T47D (cell line): Measurements from ENCODE around the gene CTTN.

Experiments used
- DNase-seq, 2 experiments: peaks; one replicate each; pipeline versions ENCODE4 v3.0.0 to v3.0.0-alpha.2; 2011 to 2012; ENCODE audit warnings: low read depth in 1 of 2, low spot score in 1 of 2
- JUND ChIP-seq: IDR thresholded peaks from 2 replicates; pipeline ENCODE4 v1.6.1; 2012; ENCODE audit warnings: low read depth
- in situ Hi-C: cut with HindIII; loops from 2 replicates; pipeline ENCODE4 v1.10.0; 2016; ENCODE audit warnings: low sequenced_read_pairs, low pct_unique_long_range_greater_than_20kb

Gene CTTN

DNA sequence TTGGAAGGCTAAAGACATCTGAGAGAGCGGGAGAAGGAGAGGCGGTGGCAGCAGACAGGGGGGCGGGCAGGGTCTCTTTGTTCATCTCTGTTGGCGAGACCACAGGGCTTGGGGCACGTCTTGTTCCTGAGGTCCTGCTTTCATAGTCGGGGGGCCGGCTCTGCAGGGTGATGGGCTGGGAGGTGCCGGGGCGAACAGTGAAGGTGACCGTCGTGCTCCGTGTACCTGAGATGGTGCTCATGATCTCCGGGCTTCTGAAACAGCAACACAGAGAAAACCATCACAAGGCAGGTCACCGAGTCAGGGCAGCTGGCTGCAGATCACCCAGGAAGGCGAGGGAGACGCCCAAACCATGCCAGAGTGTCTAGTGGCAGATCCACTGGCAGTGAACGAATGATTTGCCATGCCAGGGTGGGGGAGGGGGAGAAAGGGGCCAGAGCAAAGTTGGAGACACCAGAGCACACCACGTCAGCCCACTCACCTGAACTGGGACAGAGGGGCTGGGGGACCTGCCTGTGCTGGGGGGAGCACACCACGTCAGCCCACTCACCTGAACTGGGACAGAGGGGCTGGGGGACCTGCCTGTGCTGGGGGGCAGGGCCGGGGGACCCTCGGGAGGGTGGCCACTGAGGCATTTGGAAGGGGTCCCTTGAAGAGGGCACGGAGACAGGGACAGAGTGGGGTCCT is 75.0 kb downstream of the CTTN start:
- no peak for DNase-seq
- no peak for TF ChIP-seq JUND
- in situ Hi-C loops, result no loop called here

DNA sequence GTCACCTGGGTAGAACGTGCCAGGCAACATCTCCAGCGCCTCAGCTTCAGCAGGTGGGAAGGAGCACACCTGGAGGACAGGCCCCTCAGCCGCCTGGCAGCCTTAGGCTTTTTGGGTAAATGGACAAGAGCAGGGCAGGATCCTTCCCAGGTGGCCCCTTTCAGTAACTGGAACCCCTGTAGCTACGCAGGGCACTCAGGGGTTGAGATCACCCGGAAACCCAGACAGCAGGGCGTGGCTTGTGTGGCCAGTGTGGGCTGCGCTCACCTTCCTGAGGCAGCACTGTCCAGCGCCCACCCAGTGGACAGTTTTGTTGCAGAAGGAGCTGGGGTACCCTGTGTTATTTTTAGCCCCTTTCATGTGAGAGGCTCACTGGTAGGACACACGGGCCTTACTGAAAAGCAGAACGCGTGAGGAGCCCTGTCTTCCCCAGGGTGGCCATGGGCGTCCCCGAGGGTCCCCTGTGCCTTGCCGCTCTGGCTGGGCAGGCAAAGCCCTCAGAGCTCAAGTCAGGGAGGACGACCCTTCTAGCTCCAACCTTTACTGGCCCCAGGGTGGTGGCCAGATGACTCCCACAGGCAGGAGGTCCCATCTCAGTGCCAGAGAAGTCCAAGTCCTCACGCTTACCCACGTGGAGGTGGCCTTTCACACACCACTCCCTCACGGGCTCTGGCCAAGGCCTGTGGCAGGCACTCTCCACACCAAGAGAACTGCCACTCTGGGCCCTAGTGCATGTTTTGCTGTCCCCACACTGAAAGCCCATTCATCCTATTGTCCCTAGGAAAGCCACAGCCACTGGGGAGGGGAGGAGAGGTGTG is 75.8 kb downstream of the CTTN start:
- in situ Hi-C loops, result no loop called here
- TF ChIP-seq JUND, result no peak
- DNase-seq, result no peak

DNA sequence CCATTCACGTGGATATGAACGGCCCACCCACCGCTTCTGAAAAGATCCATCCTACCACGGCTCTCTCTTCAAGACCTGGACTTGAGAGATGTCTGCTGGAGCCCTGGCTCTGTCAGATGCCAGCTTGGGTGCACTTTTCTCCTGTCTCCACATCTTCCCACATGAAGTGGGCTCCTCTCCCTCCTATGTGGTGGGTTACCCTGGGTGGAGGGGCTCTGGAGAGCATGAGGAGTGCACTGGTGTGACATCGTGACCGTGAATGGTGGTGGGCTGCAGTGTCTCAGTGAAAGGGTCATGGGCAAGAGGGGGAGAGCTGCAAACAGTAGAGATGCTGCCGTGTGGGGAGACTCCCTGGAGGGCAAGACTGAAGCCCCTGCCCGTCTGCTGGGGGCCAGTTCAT is 76.4 kb downstream of the CTTN start:
- no peak for TF ChIP-seq JUND
- in situ Hi-C loops, result no loop called here
- DNase-seq, result no peak

DNA sequence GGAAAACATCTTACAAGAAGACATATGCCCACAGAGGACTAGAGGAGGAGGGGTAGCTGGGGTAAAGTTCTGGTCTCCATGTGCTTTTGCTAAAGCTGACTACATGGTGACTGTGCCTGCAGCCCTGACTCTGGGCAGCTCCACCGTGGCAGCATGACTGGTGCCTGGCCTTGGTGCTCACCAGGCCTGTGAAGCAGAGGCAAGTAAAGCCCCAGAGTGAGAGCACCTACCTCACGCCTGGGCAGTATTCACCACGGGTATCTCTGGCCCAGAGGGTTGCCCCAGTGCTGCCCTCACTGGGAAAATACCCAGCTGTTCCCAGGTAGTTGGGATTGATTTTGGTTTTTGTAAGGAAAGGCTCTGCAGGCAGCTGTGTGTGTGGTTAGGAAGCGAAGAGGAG is 78.3 kb downstream of the CTTN start:
- no peak for DNase-seq
- no peak for TF ChIP-seq JUND
- in situ Hi-C loops, result no loop called here

DNA sequence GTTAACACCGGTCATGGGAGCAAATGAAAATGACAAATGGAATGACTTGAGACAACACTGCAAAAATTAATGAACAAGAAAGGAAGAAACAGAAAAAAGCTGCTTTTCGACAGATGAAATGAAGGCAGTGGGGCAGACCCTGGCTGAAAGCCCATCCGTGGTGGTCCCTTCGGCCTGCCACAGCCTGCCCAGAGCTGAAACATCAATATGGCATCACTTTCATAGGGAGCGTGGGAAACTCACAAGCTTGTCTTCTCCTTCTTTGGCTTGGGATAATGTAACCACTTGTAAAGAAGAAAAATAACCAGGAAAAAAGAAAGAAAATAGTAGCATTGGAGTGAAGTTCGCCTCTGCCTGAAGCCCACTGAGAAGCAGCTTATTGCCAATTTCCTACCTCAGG is 78.8 kb downstream of the CTTN start:
- DNase-seq, result no peak
- TF ChIP-seq JUND, result no peak
- in situ Hi-C loops, result no loop called here

DNA sequence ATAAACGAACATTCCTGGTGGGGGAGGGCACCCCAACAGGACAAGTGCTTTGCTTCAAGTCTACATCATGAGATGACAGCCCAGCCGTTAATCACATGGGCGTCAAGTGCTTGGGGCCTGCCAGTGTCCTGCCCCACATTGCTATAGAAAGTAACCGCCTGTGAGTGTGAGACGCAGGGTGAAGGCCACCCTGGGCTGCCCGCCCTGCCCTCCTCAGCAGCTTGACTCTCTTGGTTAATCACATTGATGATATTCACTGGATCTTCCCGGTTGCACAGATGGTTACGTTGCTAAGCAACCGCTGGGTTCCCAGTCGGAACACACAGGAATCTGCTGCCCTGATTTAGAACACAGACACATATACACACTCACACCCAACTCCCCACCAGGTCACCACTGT is 79.3 kb downstream of the CTTN start:
- DNase-seq, result no peak
- no peak for TF ChIP-seq JUND
- in situ Hi-C loops, result no loop called here

DNA sequence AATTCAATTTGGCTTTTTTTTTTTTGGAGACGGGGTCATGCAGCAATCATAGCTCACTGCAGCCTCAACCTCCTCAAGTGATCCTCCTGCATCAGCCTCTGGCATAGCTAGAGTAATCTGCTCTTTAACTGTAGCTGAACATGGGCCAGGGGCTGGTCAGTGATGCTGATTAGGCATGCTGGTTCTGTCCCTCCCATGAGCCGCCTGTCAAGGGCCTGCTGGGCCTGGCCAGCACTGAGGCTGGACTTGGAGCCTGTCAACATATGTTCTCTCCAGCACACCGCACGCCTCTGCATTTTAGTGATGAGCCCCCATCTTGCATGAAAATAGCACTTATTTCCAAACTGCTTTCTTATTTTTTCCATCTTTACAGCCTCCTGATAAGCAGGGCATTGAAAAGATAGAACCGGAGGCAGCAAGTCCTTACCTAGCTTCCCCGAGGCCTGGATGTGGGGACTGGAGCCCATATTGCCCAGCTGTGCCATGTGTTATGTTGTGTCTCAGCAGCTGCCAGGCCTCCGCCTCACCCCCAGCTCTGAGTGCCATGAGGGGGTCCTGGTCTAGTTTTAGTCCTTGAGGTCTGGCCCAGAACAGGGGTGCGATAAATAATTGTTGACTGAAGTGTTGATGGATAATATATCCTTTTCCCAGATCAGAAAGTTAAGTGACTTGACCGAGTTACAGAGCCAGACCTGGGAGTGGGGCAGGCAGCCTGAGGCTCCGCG is 80.0 kb downstream of the CTTN start:
- TF ChIP-seq JUND, result no peak
- DNase-seq, result no peak
- in situ Hi-C loops, result no loop called here

DNA sequence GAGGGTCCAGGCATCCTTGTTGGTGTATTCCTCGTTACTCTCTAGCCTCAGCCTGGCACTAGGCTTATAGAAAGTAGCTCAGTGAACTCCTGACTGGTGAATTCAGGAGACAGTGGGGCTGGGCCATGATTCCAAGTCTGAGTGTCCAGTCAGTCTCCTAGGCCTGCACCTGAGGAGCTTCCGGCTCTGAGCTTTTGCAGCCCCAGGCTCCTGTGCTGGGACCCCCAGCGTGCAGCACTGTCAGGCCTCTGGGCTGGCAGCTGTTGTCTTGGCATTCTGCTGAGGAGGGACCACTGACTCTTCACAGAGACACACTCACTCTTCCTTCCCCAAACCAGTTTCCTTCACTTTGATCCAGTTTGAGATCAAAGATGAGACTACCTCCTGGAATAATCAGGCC is 82.4 kb downstream of the CTTN start:
- no peak for DNase-seq
- TF ChIP-seq JUND, result no peak
- in situ Hi-C loops, result no loop called here

DNA sequence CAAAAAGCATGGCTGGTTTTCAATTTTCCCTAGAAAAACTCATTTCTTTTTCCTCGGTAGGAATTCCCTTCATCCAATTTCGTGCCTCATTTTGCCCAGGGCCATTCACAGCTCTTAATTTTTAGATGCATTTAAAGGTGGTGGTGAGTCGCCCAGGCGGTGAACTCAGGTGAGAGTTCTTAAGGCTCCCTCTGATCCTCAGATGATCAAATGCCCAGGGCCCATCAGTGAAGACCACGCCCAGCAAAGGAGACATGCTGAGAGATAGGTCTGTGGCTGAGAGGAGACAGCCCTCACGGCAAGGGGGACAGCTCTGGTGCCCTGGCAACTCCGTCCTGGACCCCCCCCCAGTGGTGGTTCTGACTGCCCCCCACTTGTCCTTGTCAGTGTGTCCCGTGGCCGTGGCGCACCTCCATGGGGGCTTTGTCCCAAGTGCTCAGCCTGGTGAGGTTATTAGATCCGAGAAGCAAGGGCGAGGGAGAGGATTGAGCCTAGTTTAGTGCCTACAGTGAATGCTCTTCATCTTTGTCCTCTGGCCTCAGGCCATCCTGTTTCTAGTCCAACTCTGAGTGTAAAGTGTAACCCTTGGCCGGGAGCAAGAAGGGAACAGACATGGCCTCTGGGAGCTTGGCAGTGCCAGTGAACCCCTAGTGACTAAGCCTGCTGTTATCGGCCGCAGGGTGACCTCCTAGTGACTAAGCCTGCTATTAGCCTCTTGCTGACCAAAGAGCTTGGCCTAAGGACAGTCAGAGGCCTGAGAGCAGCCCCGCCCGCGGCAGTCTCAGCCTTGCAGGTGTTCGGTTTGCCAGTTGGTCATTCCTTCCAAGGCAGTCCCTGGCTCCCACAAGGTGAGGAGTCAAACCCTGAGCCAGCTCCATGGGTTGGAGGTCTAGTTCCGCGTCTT is 83.5 kb downstream of the CTTN start:
- no peak for DNase-seq
- in situ Hi-C loops, result no loop called here
- no peak for TF ChIP-seq JUND

DNA sequence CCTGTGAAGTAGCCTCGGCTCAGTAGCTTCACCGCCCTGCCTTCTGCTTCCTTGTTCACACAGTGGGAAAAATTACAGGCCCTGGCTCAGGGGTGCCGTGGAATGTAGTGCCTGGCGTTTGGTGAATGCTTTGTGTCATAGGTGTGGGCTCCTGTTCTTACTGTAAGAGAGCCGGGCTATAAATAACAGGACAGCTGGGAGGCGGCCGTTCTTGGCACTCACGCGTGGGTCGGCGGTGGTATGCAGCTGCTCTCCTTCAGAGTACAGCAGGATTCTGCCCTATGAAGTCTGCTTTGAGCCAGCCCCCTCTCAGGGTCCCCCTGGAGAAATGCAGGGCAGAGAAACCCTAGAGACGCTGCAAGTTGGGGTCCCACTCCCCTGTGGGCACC is 84.2 kb downstream of the CTTN start:
- DNase-seq, result no peak
- in situ Hi-C loops, result no loop called here
- no peak for TF ChIP-seq JUND

DNA sequence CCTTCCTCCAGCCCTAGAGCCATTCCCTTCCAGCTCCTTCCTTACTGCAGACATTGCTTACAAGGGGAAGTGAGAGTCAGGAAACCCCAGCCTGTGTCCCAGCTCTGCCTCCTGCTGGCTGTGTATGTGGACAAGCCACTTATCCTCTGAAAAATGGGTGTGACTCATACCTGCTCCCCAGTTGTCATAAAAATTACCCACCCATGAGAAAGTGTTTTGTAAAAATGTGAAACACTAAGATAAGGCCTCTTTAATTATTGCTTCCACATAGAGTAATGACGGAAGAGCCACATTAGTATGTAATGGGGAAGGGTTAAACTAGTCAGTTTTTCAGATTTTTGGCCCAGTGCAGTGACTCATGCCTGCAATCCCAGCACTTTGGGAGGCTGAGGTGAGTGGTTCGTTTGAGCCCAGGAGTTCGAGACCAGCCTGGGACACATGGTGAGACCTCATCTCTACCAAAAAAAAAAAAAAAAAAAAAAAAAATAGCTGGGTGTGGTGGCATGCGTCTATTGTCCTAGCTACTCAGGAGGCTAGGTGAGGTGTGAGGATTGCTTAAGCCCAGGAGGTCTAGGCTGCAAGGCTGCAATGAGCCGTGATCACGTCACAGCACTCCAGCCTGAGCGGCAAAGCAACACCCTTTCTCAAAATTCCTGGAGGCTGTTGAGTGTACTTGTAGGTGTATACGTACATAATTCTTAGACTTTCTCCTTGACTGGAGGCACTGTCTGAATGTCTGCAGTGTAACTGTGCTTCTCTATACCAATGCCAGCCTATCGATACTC is 84.9 kb downstream of the CTTN start:
- no peak for TF ChIP-seq JUND
- DNase-seq, result no peak
- in situ Hi-C loops, result no loop called here
